HG02852 (cell line): ENCODE results near the gene FBXO28.
A peak's percentile ranks its signal among the peaks of the same experiment; 100 is the strongest.
"Not testable (repeated sequence)": the region's sequence is repeated elsewhere in the genome, so short reads cannot be mapped to it uniquely, and the experiment has no call there.

Experiments used
- ATAC-seq: cut with Tn5 transposase; IDR thresholded peaks from one replicate; pipeline ENCODE4 v1.9.1; 2021; ENCODE audit warnings: mild to moderate bottlenecking, moderate library complexity; ENCODE audit not compliant: unreplicated experiment

The FBXO28 gene

GRCh38 chr1:224113918-224114786 lies at the start of gene FBXO28:
TSS of gene FBXO28 (plus strand) at chr1:224114111. CDS start at chr1:224114130, 19 bp downstream.
- peak; percentile 99 for ATAC-seq

GRCh38 chr1:224064150-224064549 lies 49.8 kb upstream of the FBXO28 start:
- ATAC-seq: no peak

- ATAC-seq: no peak
These were observed 48.5 kb upstream of the FBXO28 start for GRCh38 chr1:224065455-224065854.

- no peak for ATAC-seq
These were observed 46.7 kb upstream of the FBXO28 start for GRCh38 chr1:224067207-224067606.

GRCh38 chr1:224067621-224068457 lies 46.1 kb upstream of the FBXO28 start:
- ATAC-seq: no peak

GRCh38 chr1:224068458-224069072 lies 45.3 kb upstream of the FBXO28 start:
- no peak for ATAC-seq

- no peak for ATAC-seq
These were observed 44.8 kb upstream of the FBXO28 start for GRCh38 chr1:224069138-224069537.

GRCh38 chr1:224070521-224070920 lies 43.4 kb upstream of the FBXO28 start:
- ATAC-seq: no peak

- no peak for ATAC-seq
These were observed 37.5 kb upstream of the FBXO28 start for GRCh38 chr1:224076407-224076806.

GRCh38 chr1:224079644-224080043 lies 34.3 kb upstream of the FBXO28 start:
- not testable (repeated sequence) for ATAC-seq

GRCh38 chr1:224080115-224080774 lies 33.7 kb upstream of the FBXO28 start:
- ATAC-seq: no peak

- no peak for ATAC-seq
These were observed 32.3 kb upstream of the FBXO28 start for GRCh38 chr1:224081604-224082003.

GRCh38 chr1:224082146-224082545 lies 31.8 kb upstream of the FBXO28 start:
- ATAC-seq: no peak

GRCh38 chr1:224084867-224085266 lies 29.0 kb upstream of the FBXO28 start:
- no peak for ATAC-seq

GRCh38 chr1:224085421-224086108 lies 28.3 kb upstream of the FBXO28 start:
- no peak for ATAC-seq

GRCh38 chr1:224087286-224087794 lies 26.6 kb upstream of the FBXO28 start:
- no peak for ATAC-seq

- no peak for ATAC-seq
These were observed 24.3 kb upstream of the FBXO28 start for GRCh38 chr1:224089583-224089982.

GRCh38 chr1:224090116-224090515 lies 23.8 kb upstream of the FBXO28 start:
- no peak for ATAC-seq

GRCh38 chr1:224092111-224092510 lies 21.8 kb upstream of the FBXO28 start:
- no peak for ATAC-seq

- no peak for ATAC-seq
These were observed 21.3 kb upstream of the FBXO28 start for GRCh38 chr1:224092601-224093000.
